Smooth muscle cell (in vitro differentiated cells): Measurements from ENCODE around the gene C5AR2. TPM values are rescaled to one million over a fixed set of nuclear protein-coding genes. Genes with fewer than 3 reads are reported as not detected.

Experiments
- DNase-seq: peaks from one replicate; lab custom pipeline; 2025; ENCODE audit not compliant: unreplicated experiment; lab: John Stamatoyannopoulos, UW
- H2AFZ ChIP-seq: fragments of 200-600 bp; sonication (generic); 2 replicates; pipeline ENCODE4 v1.6.0; 2016; ENCODE audit warnings: antibody characterized with exemption, low read depth, mild to moderate bottlenecking
- H3F3A ChIP-seq: fragments of 200-600 bp; sonication (generic); 2 replicates; pipeline ENCODE4 v1.6.0; 2017; ENCODE audit warnings: antibody characterized with exemption, low read depth
- H3K27ac ChIP-seq: fragments of 200-600 bp; sonication (generic); 2 replicates; pipeline ENCODE4 v1.5.1; 2016; ENCODE audit warnings: low read depth, mild to moderate bottlenecking
- H3K27me3 ChIP-seq: fragments of 200-600 bp; sonication (generic); 2 replicates; pipeline ENCODE4 v1.6.1; 2016; ENCODE audit warnings: low read depth, mild to moderate bottlenecking
- H3K36me3 ChIP-seq: fragments of 200-600 bp; sonication (generic); 2 replicates; pipeline ENCODE4 v1.5.1; 2016; ENCODE audit warnings: low read depth
- H3K4me1 ChIP-seq: fragments of 200-600 bp; sonication (generic); 2 replicates; pipeline ENCODE4 v1.5.1; 2016; ENCODE audit warnings: low read depth
- H3K4me2 ChIP-seq: fragments of 200-600 bp; sonication (generic); 2 replicates; pipeline ENCODE4 v1.6.0; 2016; ENCODE audit warnings: mild to moderate bottlenecking
- H3K4me3 ChIP-seq: fragments of 200-600 bp; sonication (generic); 2 replicates; pipeline ENCODE4 v1.5.1; 2016; ENCODE audit warnings: mild to moderate bottlenecking
- H3K79me2 ChIP-seq: fragments of 200-600 bp; sonication (generic); 2 replicates; pipeline ENCODE4 v1.6.0; 2016; ENCODE audit warnings: low read depth, mild to moderate bottlenecking
- H3K9ac ChIP-seq: fragments of 200-600 bp; sonication (generic); 2 replicates; pipeline ENCODE4 v1.6.0; 2016; ENCODE audit warnings: low read depth
- H3K9me3 ChIP-seq: fragments of 200-600 bp; sonication (generic); replicated peaks from 2 replicates; pipeline ENCODE4 v1.5.1; 2016; ENCODE audit warnings: low read depth
- H4K20me1 ChIP-seq: fragments of 200-600 bp; sonication (generic); 2 replicates; pipeline ENCODE4 v1.6.0; 2016; ENCODE audit warnings: low read depth
- WGBS: methylation state at CpG from one replicate; pipeline ENCODE4 v1.1.7; 2016; ENCODE audit warnings: low lambda C conversion rate; 5-methylcytosine and 5-hydroxymethylcytosine counted together
- polyA plus RNA-seq: library from polyadenylated mRNA; unstranded; fragments of >200 nt; fragmentation: Nextera tagmentation; extraction: Ambion mirVana; gene quantifications from 2 replicates; pipeline ENCODE4 v1.2.1, GENCODE V29; 2016
- total RNA-seq: library from RNA; depleted of rRNA; stranded (reverse); fragments of >200 nt; gene quantifications from 2 replicates; pipeline ENCODE4 v1.2.3, GENCODE V29; 2014
- TF ChIP-seq, protein P1 (sequence below): fragments of 200-600 bp; sonication (generic); IDR thresholded peaks from 2 replicates; pipeline ENCODE4 v1.5.1; 2017; ENCODE audit warnings: borderline replicate concordance, mild to moderate bottlenecking, antibody characterized with exemption; ENCODE audit not compliant: insufficient read depth, poor library complexity, severe bottlenecking

The C5AR2 gene
- total and polyA plus RNA-seq, 2 experiments from 2014 or later = 0.49 TPM; not detected in 1

DNA sequence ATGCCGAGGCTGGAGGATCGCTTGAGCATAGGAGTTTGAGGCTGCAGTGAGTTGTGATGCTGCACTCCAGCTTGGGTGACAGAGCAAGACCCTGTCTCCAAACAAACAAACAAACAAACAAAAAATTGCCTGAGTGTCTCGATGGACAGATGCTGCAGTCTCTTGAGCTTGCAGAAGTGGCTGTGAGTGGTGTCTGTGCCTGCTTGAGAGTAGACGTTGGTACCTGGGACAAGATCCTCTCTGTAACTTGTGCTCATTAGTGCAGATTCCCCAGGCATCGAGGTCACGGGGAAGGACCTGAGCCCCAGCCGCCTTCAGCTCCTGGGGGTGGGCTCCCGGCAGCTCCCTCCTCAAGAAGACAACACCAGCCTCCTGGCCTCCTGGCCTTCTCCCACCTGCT lies 8.6 kb upstream of the C5AR2 start:
- H3K36me3 ChIP-seq = no peaks in the 10 kb centered on the region
- no peak overlapping the region for H3K27ac ChIP-seq
- no peak overlapping the region for H3K4me2 ChIP-seq
- H3K4me3 ChIP-seq = no peak overlapping the region
- H4K20me1 ChIP-seq = no peaks in the 10 kb centered on the region
- H3F3A ChIP-seq = no peaks in the 10 kb centered on the region
- TF ChIP-seq, protein P1, sequence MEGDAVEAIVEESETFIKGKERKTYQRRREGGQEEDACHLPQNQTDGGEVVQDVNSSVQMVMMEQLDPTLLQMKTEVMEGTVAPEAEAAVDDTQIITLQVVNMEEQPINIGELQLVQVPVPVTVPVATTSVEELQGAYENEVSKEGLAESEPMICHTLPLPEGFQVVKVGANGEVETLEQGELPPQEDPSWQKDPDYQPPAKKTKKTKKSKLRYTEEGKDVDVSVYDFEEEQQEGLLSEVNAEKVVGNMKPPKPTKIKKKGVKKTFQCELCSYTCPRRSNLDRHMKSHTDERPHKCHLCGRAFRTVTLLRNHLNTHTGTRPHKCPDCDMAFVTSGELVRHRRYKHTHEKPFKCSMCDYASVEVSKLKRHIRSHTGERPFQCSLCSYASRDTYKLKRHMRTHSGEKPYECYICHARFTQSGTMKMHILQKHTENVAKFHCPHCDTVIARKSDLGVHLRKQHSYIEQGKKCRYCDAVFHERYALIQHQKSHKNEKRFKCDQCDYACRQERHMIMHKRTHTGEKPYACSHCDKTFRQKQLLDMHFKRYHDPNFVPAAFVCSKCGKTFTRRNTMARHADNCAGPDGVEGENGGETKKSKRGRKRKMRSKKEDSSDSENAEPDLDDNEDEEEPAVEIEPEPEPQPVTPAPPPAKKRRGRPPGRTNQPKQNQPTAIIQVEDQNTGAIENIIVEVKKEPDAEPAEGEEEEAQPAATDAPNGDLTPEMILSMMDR = no peak
- no peak overlapping the region for H2AFZ ChIP-seq
- no peaks in the 10 kb centered on the region for H3K27me3 ChIP-seq
- H3K4me1 ChIP-seq = no peaks in the 10 kb centered on the region
- no peak for DNase-seq
- no peak overlapping the region for H3K9ac ChIP-seq
- no peaks in the 10 kb centered on the region for H3K79me2 ChIP-seq
- WGBS = 90% methylated on average over 8 of the region's 8 CpGs
- H3K9me3 ChIP-seq = no peaks in the 10 kb centered on the region

DNA sequence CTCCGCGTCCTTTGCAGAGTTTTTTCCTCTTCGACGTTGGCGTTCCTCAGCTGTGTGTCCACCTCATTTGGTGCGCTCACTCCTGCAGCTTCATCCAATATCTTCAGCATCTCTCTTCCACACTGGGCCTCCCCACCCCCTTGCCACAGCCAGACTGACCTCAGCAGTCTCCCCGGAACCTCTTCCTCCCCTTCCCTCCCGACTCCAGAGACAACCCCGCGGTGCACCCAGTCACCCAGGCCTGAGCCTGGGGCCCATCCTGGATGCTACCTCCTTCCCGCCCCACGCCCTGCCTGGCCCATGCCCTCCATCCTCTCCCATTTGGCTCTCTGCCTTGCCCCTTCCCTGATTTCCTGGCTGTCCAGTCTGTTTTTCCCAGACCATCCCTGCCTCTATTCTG lies 8.1 kb upstream of the C5AR2 start:
- no peaks in the 10 kb centered on the region for H3F3A ChIP-seq
- WGBS = 95% methylated on average over 12 of the region's 12 CpGs
- no peak overlapping the region for H3K27ac ChIP-seq
- H3K9me3 ChIP-seq = no peaks in the 10 kb centered on the region
- H3K79me2 ChIP-seq = no peaks in the 10 kb centered on the region
- no peaks in the 10 kb centered on the region for H3K27me3 ChIP-seq
- no peaks in the 10 kb centered on the region for H3K4me1 ChIP-seq
- H4K20me1 ChIP-seq = no peaks in the 10 kb centered on the region
- H3K4me3 ChIP-seq = no peak overlapping the region
- TF ChIP-seq, protein P1 = no peak
- no peak overlapping the region for H2AFZ ChIP-seq
- H3K4me2 ChIP-seq = no peak overlapping the region
- no peak for DNase-seq
- no peak overlapping the region for H3K9ac ChIP-seq
- no peaks in the 10 kb centered on the region for H3K36me3 ChIP-seq

DNA sequence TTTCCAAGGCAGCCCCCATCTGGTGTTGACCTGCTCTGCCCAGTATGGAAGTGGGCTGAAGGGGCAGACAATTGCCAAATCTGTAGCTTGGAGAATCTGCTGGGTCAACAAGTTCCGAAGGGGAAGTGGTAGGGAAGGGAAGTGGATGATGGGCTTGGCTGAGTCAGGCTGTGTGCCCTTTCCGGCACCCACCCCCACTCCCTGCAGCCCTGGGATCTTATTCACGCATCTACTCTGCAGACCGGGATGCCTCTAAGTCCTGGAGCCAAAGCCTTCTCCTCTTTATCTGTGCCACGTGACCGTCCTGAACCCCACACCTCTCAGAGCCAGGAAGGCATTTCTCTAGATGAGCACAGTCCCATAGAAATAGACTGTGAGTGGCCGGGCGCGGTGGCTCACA lies 7.5 kb upstream of the C5AR2 start:
- H3F3A ChIP-seq = no peaks in the 10 kb centered on the region
- H3K27me3 ChIP-seq = no peaks in the 10 kb centered on the region
- WGBS = 69% methylated on average over 9 of the region's 9 CpGs
- H3K9ac ChIP-seq = no peak overlapping the region
- no peak for DNase-seq
- no peaks in the 10 kb centered on the region for H3K4me1 ChIP-seq
- H2AFZ ChIP-seq = no peak overlapping the region
- no peaks in the 10 kb centered on the region for H3K79me2 ChIP-seq
- no peaks in the 10 kb centered on the region for H3K9me3 ChIP-seq
- H3K4me2 ChIP-seq = no peak overlapping the region
- H3K27ac ChIP-seq = no peak overlapping the region
- no peaks in the 10 kb centered on the region for H4K20me1 ChIP-seq
- no peak overlapping the region for H3K4me3 ChIP-seq
- TF ChIP-seq, protein P1 = no peak
- H3K36me3 ChIP-seq = no peaks in the 10 kb centered on the region

DNA sequence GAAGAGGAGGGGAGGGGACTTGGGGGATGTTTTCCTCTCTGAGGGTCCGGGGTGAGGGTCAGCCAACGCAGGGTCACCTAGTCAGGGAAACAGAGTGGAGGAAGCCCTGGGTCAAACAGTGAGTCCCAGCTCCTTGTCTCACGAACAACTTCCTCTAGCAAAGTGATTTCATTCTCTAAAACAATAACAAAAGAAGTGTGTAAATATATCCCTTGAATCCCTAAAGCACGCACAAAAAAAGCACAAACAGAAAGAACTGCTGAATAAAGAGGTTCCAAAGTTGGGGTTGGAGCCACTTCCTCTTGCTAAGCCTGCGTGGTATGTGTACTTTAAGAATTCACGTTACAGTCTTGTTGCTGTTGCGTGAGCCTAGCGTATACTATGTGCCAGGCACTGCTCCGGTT lies 1.5 kb upstream of the C5AR2 start:
- Histone ChIP-seq H3K9me3 (no peaks in the 10 kb centered on the region), H3K4me1 (no peaks in the 10 kb centered on the region), H3K27me3 (no peaks in the 10 kb centered on the region), H3K4me2 (no peak overlapping the region), H3K79me2 (no peaks in the 10 kb centered on the region), H3F3A (no peaks in the 10 kb centered on the region), H3K9ac (no peak overlapping the region), H4K20me1 (no peaks in the 10 kb centered on the region), H3K27ac (no peak overlapping the region), H3K4me3 (no peak overlapping the region), H2AFZ (peak overlapping the region; percentile 23), H3K36me3 (no peaks in the 10 kb centered on the region)
- WGBS = 76% methylated on average over 9 of the region's 9 CpGs
- TF ChIP-seq, protein P1 = no peak
- DNase-seq = no peak
